ENCODE measurements around the gene RSPH9. TPM values are rescaled to one million over a fixed set of nuclear protein-coding genes. Genes with fewer than 3 reads are reported as not detected.

RSPH9 gene
- total RNA-seq, 6 experiments from 2014 or later = not detected

DNA sequence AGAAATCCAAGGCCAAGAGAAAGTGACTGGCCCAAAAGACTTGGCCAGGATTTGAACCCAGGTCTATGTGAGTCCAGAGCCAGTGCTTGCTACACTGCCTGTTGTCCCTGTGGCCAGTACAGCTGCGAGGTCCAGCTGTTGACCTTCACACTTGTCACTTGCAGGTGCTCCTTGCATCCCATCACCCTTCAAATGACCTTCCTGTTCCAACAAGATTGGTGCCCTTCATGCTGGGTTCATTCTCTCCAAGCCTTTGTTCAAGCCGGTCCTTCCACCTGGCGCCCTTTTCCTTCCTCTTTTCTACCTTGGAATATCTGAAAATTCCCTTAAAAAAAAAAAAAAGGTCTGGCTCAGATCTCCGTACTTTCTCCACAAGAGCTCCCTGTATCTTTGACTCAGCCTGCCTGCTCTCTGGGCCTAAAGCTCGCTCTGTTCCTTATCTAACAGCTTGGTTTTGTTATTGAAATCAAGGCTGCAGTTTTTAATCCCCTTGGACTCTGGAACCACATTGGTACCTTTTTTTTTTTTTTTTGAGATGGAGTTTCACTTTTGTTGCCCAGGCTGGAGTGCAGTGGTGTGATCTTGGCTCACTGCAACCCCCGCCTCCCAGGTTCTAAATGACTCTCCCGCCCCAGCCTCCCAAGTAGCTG is 64.9 kb downstream of the RSPH9 start:
- no peak overlapping the region for H3K27ac ChIP-seq
- TF ChIP-seq POLR2A (IDR thresholded peaks at IDR 0.05) = no peak
- TF ChIP-seq, protein P1, sequence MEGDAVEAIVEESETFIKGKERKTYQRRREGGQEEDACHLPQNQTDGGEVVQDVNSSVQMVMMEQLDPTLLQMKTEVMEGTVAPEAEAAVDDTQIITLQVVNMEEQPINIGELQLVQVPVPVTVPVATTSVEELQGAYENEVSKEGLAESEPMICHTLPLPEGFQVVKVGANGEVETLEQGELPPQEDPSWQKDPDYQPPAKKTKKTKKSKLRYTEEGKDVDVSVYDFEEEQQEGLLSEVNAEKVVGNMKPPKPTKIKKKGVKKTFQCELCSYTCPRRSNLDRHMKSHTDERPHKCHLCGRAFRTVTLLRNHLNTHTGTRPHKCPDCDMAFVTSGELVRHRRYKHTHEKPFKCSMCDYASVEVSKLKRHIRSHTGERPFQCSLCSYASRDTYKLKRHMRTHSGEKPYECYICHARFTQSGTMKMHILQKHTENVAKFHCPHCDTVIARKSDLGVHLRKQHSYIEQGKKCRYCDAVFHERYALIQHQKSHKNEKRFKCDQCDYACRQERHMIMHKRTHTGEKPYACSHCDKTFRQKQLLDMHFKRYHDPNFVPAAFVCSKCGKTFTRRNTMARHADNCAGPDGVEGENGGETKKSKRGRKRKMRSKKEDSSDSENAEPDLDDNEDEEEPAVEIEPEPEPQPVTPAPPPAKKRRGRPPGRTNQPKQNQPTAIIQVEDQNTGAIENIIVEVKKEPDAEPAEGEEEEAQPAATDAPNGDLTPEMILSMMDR (IDR thresholded peaks at IDR 0.05) = no peak
- no peaks in the 10 kb centered on the region for H3K27me3 ChIP-seq
- intact Hi-C loops (cut with DNase I) = loop anchor here in 1 of 2 donors (10.0 kb wide), 1 partner anchor 55 kb away; no protein-coding TSS in a partner anchor
- whole genome bisulfite sequencing (ENCODE audit: insufficient coverage, low coverage, low lambda C conversion rate, missing lambda C conversion rate) = 67% methylated on average over 5 of the region's 7 CpGs
- no peaks in the 10 kb centered on the region for H3K9me3 ChIP-seq
- H3K36me3 ChIP-seq = no peaks in the 10 kb centered on the region
- no peak for DNase-seq
- no peak for ATAC-seq
- H3K4me1 ChIP-seq = no peaks in the 10 kb centered on the region
- no peak overlapping the region for H3K4me3 ChIP-seq

DNA sequence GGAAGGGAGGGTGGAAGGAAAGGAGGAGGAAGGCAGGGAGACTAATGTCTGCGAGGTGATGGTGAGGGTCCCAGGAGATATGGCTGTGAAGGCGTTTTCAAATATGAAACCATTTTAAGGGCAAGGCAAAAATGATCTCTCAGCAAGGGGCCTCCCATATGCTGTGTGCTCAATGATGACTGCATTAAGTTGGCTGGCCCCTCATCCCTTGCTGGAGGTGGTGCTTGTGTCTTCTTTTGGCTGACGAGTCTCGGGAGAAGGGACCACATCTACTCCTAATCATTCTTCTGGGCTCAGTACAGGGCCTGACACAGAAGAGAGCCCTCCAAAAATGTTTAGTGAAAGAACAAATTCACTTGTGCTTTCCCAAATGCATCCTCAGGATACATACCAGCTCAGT is 65.7 kb downstream of the RSPH9 start:
- no peak overlapping the region for H3K4me3 ChIP-seq
- ATAC-seq = no peak
- H3K4me1 ChIP-seq = no peaks in the 10 kb centered on the region
- H3K36me3 ChIP-seq = no peaks in the 10 kb centered on the region
- WGBS (ENCODE audit: insufficient coverage, low coverage, low lambda C conversion rate, missing lambda C conversion rate) = 62% methylated on average over 4 of the region's 4 CpGs
- intact Hi-C loops (cut with DNase I) = loop anchor here in 1 of 2 donors (10.0 kb wide), 1 partner anchor 54 kb away; no protein-coding TSS in a partner anchor
- H3K27ac ChIP-seq = no peak overlapping the region
- no peaks in the 10 kb centered on the region for H3K27me3 ChIP-seq
- no peak for DNase-seq
- no peaks in the 10 kb centered on the region for H3K9me3 ChIP-seq
- no peak for TF ChIP-seq POLR2A (IDR thresholded peaks at IDR 0.05)
- TF ChIP-seq, protein P1 (IDR thresholded peaks at IDR 0.05) = no peak

DNA sequence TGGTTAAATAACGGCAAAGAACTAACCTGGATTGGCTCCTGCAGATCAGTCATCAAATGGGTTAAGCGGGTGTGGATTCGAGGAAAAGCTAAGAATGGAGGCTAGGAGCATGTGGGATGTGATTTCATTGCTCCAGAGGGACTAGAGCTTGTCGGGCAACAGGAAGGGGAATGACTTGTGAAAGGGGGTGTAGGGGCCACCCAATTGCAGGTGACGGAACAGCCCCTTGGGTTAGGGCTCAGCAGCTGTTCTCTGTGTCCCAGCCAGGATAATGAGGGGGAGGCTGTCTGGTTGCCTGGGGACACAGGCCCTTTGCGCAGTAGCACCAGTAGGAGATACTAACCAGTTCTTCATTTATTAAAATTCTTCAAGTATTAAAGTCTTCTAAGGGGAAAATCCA is 67.7 kb downstream of the RSPH9 start:
- ATAC-seq = no peak
- no peaks in the 10 kb centered on the region for H3K9me3 ChIP-seq
- TF ChIP-seq, protein P1 (IDR thresholded peaks at IDR 0.05) = no peak
- no peak for TF ChIP-seq POLR2A (IDR thresholded peaks at IDR 0.05)
- no peaks in the 10 kb centered on the region for H3K4me1 ChIP-seq
- H3K36me3 ChIP-seq = no peaks in the 10 kb centered on the region
- 69% methylated on average over 5 of the region's 6 CpGs for WGBS (ENCODE audit: insufficient coverage, low coverage, low lambda C conversion rate, missing lambda C conversion rate)
- no peak overlapping the region for H3K4me3 ChIP-seq
- no peaks in the 10 kb centered on the region for H3K27me3 ChIP-seq
- H3K27ac ChIP-seq = no peak overlapping the region
- no peak for DNase-seq
- intact Hi-C loops (cut with DNase I) = loop anchor here in 1 of 2 donors (10.0 kb wide), 1 partner anchor 52 kb away; no protein-coding TSS in a partner anchor

DNA sequence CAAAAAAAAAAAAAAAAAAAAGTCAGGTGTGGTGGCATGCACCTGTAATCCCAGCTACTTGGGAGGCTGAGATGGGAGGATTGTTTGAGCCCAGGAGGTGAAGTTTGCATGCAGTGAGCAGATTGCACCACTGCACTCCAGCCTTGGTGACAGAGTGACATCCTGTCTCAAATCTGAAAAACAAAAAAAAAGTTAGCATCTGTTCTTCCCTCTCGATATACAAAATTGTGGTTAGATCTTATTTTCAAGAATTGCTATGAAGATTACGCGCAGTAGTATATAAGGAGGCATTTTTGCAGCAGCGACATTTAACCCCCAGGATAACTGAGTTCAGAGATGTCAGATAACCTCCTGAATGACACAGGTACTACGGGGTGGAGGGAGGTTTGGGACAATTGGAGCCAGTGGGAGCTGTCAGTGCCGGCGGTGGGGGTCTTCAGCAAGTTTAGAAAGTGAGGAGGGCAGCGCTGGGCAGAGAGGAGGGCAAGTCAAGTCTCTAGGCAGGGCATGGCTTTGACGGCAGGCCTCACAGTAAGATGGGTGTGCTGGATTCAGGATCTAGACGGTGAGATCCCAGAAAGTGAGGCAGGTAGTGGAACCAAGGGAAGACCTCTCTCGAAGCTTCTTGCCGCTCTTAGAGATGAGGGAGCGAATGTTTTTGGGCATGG is 68.9 kb downstream of the RSPH9 start:
- Histone ChIP-seq H3K27me3 (no peaks in the 10 kb centered on the region), H3K27ac (no peak overlapping the region), H3K9me3 (no peaks in the 10 kb centered on the region), H3K4me1 (no peaks in the 10 kb centered on the region), H3K36me3 (no peaks in the 10 kb centered on the region), H3K4me3 (no peak overlapping the region)
- WGBS (ENCODE audit: insufficient coverage, low coverage, low lambda C conversion rate, missing lambda C conversion rate) = 88% methylated on average over 13 of the region's 13 CpGs
- TF ChIP-seq POLR2A (IDR thresholded peaks at IDR 0.05) = no peak
- TF ChIP-seq, protein P1 (IDR thresholded peaks at IDR 0.05) = no peak
- ATAC-seq (no peak), DNase-seq (no peak)
- intact Hi-C loops (cut with DNase I) = loop anchor here in 1 of 2 donors (10.0 kb wide), 1 partner anchor 51 kb away; no protein-coding TSS in a partner anchor
